Stimulated activated CD4-positive, alpha-beta T cell treated with anti-CD3 and anti-CD28 coated beads, TNF-alpha, amount 100 ng/mL, for 1 hour (primary cell): ENCODE data around the gene CAMSAP3.
A peak's percentile ranks its signal among the peaks of the same experiment; 100 is the strongest.

Experiments used
- DNase-seq, 3 donors: peaks; one replicate each; pipeline ENCODE4 v3.0.0-alpha.2; 2020; ENCODE audit warnings: low read depth in 3 of 3, low spot score in 1 of 3

Gene CAMSAP3

GRCh38 chr19:7645656-7646425 lies 50.2 kb downstream of the CAMSAP3 start:
- DNase-seq, result no peak

DNA sequence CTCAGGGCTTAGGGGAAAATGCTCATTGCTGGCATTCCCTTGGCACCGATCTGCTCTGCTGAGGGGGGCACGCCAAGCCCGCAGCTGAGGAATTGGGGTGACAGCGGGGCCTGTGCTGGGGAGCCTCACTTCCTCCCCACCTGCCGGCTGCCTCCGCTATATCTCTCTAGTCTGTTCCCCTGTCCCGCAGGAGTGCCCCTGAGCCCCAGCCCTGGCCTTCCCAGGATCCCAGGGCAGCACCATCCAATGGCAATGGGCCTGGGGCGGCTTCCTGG lies 50.7 kb downstream of the CAMSAP3 start:
- no peak for DNase-seq

GRCh38 chr19:7647156-7647555 lies 51.5 kb downstream of the CAMSAP3 start:
- DNase-seq, result no peak

DNA sequence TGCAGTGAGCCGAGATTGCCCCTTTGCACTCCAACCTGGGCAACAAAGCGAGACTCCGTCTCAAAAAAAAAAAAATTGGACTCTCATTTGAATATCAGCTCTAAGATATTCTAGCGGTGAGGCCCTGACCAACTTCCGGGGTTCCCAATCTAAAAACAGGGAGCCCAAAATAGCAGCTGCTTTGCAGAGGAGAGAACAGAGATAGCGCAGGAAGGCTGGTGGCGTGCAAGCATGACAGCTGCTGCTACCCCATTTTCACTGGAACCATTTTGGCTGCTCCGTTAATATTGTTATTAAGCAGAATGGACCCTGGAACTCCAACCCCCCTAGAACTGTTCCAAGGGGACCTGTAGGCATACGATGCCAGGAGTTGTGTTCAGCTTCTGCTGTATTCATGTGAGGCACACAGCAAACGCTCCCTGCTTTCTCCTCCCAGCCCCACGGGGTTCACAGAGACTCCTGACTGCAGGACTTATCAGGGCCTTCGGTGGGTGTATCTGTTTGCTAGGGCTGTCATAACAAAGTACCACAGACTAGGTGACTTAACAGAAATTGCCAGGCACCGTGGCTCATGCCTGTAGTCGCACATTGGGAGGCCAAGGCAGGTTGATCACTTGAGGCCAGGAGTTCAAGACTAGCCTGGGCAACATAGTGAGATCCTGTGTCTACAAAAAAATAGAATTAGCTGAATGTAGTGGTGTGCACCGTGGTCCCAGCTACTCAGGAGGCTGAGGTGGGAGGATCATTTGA lies 52.8 kb downstream of the CAMSAP3 start:
- DNase-seq, result no peak

DNA sequence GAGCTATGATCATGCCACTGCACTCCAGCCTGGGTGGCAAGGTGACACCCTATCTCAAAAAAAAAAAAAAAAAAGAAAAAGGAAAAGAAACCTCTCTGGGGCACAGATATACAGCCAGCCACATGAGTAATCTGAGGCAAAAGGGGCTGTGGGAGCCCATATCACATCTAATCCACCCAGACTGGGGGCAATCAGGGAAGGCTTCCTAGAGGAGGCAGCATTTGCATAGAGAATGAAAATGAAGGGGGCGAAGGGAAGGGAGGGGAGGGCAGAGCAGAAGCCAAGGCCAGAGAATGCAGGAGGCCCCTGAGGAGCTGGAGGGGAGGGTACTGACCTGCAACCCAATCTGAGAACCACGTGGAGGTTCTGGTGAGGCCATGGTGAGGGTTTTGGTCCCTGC lies 54.5 kb downstream of the CAMSAP3 start:
- no peak for DNase-seq

DNA sequence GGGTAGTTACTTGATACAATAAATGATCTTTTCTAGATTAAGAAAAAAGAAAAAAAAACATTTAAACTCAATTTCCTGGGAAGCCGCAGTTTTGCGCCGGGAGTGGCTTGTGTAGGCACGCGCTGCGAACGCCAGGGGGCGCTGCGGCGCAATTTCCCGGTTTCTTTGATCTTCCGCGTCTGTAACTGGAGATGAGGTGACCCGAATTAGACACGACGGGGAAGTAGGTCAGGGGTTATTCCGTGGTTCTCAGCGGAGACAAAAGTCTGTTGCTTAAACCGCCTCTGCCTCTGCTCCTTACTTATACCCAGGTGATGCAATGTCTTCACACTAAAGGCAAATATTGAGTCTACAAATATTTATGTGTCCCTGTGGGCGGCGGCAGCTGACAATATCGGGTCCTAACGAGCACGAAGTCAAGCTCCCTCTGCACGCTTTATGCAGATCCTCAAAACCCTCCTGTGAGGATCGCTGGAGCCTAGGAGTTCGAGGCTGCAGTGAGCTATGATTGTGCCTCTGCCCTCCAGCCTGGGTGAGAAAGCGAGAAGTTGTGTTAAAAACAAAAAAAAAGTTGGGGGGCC lies 56.5 kb downstream of the CAMSAP3 start:
- peak; percentile 66 to 89 (median 74) for DNase-seq

GRCh38 chr19:7654401-7654800 lies 58.7 kb downstream of the CAMSAP3 start:
- DNase-seq, result no peak

DNA sequence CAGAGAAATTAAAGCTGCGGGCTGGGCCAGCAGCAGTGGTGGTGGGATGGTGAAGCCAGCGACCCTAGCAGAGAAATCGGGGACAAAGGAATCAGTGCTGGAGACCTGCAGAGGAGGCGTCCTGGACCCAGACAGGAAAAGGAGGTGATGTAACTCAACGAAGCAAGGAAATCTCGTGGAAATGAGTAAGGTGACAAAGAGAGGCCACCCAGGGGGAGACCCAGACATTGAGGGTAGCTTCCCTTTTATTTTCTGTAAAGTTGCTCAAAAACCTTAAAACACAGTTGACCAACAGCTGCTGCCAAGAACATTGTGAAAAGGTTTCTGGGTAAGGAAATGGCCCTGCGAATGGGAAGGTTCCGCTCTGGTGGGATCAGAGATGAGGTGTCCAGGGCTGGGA lies 59.9 kb downstream of the CAMSAP3 start:
- no peak for DNase-seq

- DNase-seq, result no peak
Measured at GRCh38 chr19:7657131-7657751, 61.6 kb downstream of the CAMSAP3 start.

DNA sequence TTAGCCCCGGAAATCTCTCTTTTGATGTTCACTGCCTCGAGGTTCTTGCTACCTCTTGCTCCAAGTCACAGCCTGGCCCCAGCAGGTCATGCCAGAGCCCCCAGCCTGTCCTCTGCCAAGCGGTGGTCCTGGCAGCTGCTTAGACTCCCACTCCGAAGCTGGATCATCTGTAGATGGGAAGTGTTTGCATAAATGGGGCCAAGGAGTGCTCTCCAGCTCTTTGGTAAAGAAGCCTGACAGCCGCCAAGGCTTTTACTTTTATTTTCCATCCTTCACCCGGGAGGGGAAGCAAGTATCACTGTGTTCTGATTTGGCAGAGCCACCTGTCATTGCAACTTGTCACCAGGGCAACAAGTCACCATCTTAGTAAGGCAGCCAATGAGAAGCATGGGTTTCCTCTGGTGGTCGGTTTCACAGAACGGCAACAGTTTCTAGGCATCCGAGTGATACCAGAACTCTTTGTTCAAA lies 62.6 kb downstream of the CAMSAP3 start:
- no peak for DNase-seq

GRCh38 chr19:7661744-7662538 lies 66.3 kb downstream of the CAMSAP3 start:
- no peak for DNase-seq

- DNase-seq, result no peak
Measured at GRCh38 chr19:7662657-7663056, 67.0 kb downstream of the CAMSAP3 start.

DNA sequence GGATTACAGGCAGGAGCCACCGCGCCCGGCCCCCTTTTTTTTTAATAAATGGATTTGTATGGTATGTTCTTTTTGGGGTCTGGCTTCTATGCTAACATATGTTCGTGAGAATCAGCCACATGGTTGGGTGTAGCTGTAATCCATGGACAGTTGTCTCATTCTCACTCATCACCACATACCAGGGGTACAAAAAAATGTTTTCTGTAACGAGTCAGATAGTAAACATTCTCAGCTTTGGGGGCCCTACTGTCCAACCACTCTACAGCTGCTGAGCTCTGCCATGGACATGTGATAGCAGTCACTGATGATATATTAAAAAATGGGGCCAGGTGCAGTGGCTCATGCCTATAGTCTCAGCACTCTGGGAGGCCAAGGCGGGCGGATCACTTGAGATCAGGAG lies 68.0 kb downstream of the CAMSAP3 start:
- no peak for DNase-seq

DNA sequence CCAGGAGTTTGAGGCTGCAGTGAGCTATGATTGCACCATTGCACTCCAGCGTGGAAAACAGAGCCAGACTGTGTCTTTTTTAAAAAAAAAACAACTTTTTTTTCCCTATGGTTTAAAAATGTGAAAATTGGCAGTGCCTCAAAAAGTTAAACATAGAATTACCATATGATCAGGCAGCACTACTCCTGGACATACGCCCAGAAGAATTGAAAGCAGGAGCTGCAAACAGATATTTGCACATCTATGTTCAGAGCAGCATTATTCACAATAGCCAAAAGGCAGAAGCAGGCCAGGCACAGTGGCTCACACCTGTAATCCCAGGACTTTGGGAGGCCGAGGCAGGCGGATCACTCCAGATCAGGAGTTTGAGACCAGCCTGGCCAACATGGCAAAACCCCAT lies 69.4 kb downstream of the CAMSAP3 start:
- no peak for DNase-seq
